Astrocyte (in vitro differentiated cells and primary cell): ENCODE results near the gene GADD45GIP1.

Source experiments
- EZH2 ChIP-seq: IDR thresholded peaks from 2 replicates; pipeline ENCODE4 v1.6.1; 2012; ENCODE audit warnings: mild to moderate bottlenecking, low read length, inconsistent platforms; ENCODE audit not compliant: insufficient read depth
- TF ChIP-seq, protein P1 (sequence below): IDR thresholded peaks from 2 replicates; pipeline ENCODE4 v1.5.1; 2011; ENCODE audit warnings: low read depth, mild to moderate bottlenecking, inconsistent platforms, low read length, moderate library complexity; ENCODE audit not compliant: insufficient read depth

DNA sequence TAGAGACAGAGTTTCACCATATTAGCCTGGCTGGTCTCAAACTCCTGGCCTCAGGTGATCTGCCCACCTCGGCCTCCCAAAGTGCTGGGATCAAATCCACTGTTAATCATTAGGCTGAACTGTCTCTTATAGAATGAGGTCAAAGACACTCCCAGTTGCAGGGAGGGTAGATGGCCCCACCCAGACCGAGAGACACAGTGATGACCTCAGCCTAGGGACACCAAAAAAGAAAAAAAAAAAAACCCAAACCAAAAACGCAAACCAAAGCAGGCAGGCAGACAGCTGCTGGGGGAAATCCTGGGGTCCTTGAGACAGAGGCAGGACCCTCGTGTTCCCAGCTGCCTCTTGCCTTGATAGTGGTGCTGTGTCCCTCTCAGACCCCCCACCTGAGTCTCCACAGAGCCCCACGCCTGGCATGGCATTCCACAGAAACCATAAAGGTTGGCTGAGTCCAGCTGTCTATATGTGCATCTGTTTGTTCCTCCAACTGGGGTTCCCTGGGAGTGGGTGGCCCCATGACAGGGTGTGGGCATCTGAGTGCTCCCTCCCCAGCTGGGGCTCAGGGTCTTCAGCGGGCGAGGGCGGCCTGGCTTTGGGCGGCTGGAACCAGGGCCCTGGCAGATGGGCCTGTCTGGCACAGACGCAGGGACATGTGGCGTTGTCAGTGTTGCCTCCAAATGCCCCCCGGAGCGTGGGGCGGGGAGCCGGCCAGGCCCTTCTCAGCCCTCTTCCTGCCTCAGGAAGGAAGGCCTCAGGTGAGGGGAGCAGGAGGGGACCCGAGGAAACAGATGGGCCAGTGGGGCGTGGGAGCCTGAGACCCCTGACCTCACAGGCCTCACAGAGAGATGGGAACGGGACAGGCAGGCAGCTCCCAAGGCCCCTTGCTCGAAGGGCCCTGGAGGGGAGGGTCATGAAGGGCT is 17.5 kb upstream of the GADD45GIP1 start:
- TF ChIP-seq, protein P1, sequence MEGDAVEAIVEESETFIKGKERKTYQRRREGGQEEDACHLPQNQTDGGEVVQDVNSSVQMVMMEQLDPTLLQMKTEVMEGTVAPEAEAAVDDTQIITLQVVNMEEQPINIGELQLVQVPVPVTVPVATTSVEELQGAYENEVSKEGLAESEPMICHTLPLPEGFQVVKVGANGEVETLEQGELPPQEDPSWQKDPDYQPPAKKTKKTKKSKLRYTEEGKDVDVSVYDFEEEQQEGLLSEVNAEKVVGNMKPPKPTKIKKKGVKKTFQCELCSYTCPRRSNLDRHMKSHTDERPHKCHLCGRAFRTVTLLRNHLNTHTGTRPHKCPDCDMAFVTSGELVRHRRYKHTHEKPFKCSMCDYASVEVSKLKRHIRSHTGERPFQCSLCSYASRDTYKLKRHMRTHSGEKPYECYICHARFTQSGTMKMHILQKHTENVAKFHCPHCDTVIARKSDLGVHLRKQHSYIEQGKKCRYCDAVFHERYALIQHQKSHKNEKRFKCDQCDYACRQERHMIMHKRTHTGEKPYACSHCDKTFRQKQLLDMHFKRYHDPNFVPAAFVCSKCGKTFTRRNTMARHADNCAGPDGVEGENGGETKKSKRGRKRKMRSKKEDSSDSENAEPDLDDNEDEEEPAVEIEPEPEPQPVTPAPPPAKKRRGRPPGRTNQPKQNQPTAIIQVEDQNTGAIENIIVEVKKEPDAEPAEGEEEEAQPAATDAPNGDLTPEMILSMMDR: no peak
- no peak for TF ChIP-seq EZH2
